Measurements from ENCODE around the gene ZNG1B. TPM values are rescaled to one million over a fixed set of nuclear protein-coding genes. Genes with fewer than 3 reads are reported as not detected.
"Not testable (repeated sequence)": the region's sequence is repeated elsewhere in the genome, so short reads cannot be mapped to it uniquely, and the experiment has no call there.

ZNG1B gene
- total RNA-seq, 4 donors from 2014 or later: 53.7 to 88.9 (median 64.8) TPM

- H3K27ac ChIP-seq; H3K4me3 ChIP-seq (replicated peaks in 1 of 3); H3K27me3 ChIP-seq; DNase-seq; H3K9me3 ChIP-seq; H3K36me3 ChIP-seq; intact Hi-C loops (cut with DNase I): not testable (repeated sequence)
- 10 to 14% methylated on average over 13 to 19 of the region's 23 CpGs for WGBS, 2 donors
- H3K4me1 ChIP-seq: peaks cover 0 to 22% of the 10 kb centered on the region in 2 donors
Observed at GRCh38 chr2:113504081-113504480, 66.6 kb downstream of the ZNG1B start.

- DNase-seq; H3K27ac ChIP-seq; H3K4me3 ChIP-seq (replicated peaks in 1 of 3); H3K27me3 ChIP-seq; intact Hi-C loops (cut with DNase I); H3K9me3 ChIP-seq; H3K36me3 ChIP-seq: not testable (repeated sequence)
- WGBS, 2 donors: 30 to 37% methylated on average over 13 to 14 of the region's 14 CpGs
- H3K4me1 ChIP-seq: peaks cover 0 to 16% of the 10 kb centered on the region in 2 donors
Observed at GRCh38 chr2:113507394-113508140, 70.1 kb downstream of the ZNG1B start.

DNA sequence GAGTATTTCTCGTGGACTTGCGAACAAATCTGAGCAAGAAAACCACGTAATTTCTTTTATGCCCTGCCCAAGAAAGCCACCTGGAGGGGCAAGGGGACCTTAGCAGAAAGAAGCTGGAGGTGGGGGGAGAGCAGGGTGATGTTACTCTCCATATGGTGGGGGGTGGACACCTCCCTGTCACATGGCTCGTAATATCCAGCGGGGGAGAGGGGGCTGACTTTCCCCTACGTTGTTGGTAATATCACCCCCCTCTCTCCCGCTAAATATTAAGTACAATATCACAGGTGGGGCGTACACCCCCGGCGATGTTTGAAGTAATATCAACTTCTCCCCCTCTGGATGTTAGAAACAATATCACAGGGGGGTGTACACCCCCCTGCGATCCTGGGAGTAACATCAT lies 70.7 kb downstream of the ZNG1B start:
- H3K4me3 ChIP-seq (replicated peaks in 1 of 3); DNase-seq; H3K9me3 ChIP-seq; intact Hi-C loops (cut with DNase I); H3K4me1 ChIP-seq; H3K27ac ChIP-seq; H3K36me3 ChIP-seq; H3K27me3 ChIP-seq: not testable (repeated sequence)
- WGBS, 2 donors: 37 to 41% methylated on average over 11 of the region's 11 CpGs

- H3K27me3 ChIP-seq; H3K4me1 ChIP-seq; DNase-seq; H3K4me3 ChIP-seq (replicated peaks in 1 of 3); H3K36me3 ChIP-seq; H3K9me3 ChIP-seq; intact Hi-C loops (cut with DNase I); H3K27ac ChIP-seq: not testable (repeated sequence)
- 81 to 82% methylated on average over 1 to 3 of the region's 3 CpGs for WGBS, 2 donors
Observed at GRCh38 chr2:113510913-113511312, 73.4 kb downstream of the ZNG1B start.

DNA sequence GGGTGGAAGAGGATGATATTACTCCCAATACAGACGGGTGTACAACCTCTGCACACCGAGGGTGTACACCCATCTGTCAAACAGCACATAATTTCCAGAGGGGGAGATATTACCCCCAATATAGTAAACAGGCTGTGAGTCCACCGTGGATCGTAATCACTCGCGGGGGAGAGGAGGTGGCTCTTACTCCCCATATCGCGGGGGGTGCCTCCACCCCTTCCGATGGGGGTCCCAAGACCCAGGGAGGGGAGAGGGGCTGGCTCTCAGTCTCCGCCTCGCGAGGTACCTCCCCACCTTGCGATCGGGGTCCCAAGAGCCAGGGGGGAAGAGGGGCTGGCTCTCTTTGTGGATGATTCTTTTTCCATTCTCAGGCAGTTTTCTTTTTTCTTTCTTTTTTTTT lies 74.4 kb downstream of the ZNG1B start:
- H3K9me3 ChIP-seq; H3K36me3 ChIP-seq; H3K4me3 ChIP-seq (replicated peaks in 1 of 3); H3K4me1 ChIP-seq; intact Hi-C loops (cut with DNase I); H3K27me3 ChIP-seq; DNase-seq; H3K27ac ChIP-seq: not testable (repeated sequence)
- 80 to 83% methylated on average over 14 of the region's 14 CpGs for WGBS, 2 donors

- H3K4me3 ChIP-seq (replicated peaks in 1 of 3); H3K27ac ChIP-seq; H3K36me3 ChIP-seq; H3K27me3 ChIP-seq; H3K4me1 ChIP-seq; H3K9me3 ChIP-seq; intact Hi-C loops (cut with DNase I): not testable (repeated sequence)
- WGBS, 2 donors: 44 to 64% methylated on average over 8 of the region's 8 CpGs
- peak in 1 of 2 donors; percentile 6 for DNase-seq
Observed at GRCh38 chr2:113515457-113515856, 78.0 kb downstream of the ZNG1B start.

DNA sequence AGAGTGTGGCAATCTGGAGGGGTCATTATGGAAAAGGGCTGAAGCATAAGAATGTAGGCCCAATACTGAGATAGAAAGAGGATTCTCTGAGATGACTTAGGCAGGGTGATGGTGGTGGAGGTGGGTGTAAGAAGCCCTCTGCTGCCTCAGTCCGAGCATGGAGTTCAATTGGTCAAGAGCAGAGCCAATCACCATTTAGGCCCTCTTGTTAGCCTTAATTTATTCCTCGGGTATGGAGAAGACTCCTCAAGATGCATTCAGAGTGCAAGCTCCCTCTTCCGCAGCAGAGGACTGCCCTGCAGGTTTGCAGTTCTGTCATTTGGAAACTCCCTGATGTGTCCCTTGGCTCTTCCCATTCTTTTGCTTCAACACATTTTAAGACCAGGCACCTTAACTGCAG lies 78.5 kb downstream of the ZNG1B start:
- whole genome bisulfite sequencing, 2 donors: 82% methylated on average over 3 of the region's 3 CpGs

GRCh38 chr2:113517025-113517424 lies 79.5 kb downstream of the ZNG1B start:
- H3K36me3 ChIP-seq; H3K4me3 ChIP-seq (replicated peaks in 1 of 3); intact Hi-C loops (cut with DNase I); H3K27me3 ChIP-seq; H3K27ac ChIP-seq; DNase-seq; H3K9me3 ChIP-seq; H3K4me1 ChIP-seq: not testable (repeated sequence)
- WGBS, 2 donors: 67 to 100% methylated on average over 1 of the region's 2 CpGs

More for the DNA sequence above, 78.5 kb downstream of the ZNG1B start:
- H3K4me3 ChIP-seq (replicated peaks in 1 of 3); H3K36me3 ChIP-seq; H3K27me3 ChIP-seq; H3K4me1 ChIP-seq; H3K27ac ChIP-seq; DNase-seq; H3K9me3 ChIP-seq; intact Hi-C loops (cut with DNase I): not testable (repeated sequence)

- DNase-seq; H3K4me3 ChIP-seq (replicated peaks in 1 of 3); H3K27me3 ChIP-seq; intact Hi-C loops (cut with DNase I); H3K9me3 ChIP-seq; H3K4me1 ChIP-seq; H3K36me3 ChIP-seq; H3K27ac ChIP-seq: not testable (repeated sequence)
- WGBS, 2 donors: 86% methylated on average over 6 of the region's 6 CpGs
Observed at GRCh38 chr2:113520837-113521236, 83.3 kb downstream of the ZNG1B start.

GRCh38 chr2:113521492-113521891 lies 84.0 kb downstream of the ZNG1B start:
- H3K27me3 ChIP-seq; H3K9me3 ChIP-seq; DNase-seq; H3K4me1 ChIP-seq; H3K27ac ChIP-seq; intact Hi-C loops (cut with DNase I); H3K4me3 ChIP-seq (replicated peaks in 1 of 3); H3K36me3 ChIP-seq: not testable (repeated sequence)
- 85 to 86% methylated on average over 5 of the region's 5 CpGs for WGBS, 2 donors

- 77 to 82% methylated on average over 1 of the region's 1 CpG for WGBS, 2 donors
- H3K36me3 ChIP-seq; H3K4me3 ChIP-seq (replicated peaks in 1 of 3); H3K27ac ChIP-seq; H3K9me3 ChIP-seq; intact Hi-C loops (cut with DNase I); H3K4me1 ChIP-seq; H3K27me3 ChIP-seq; DNase-seq: not testable (repeated sequence)
Observed at GRCh38 chr2:113524986-113525385, 87.5 kb downstream of the ZNG1B start.

DNA sequence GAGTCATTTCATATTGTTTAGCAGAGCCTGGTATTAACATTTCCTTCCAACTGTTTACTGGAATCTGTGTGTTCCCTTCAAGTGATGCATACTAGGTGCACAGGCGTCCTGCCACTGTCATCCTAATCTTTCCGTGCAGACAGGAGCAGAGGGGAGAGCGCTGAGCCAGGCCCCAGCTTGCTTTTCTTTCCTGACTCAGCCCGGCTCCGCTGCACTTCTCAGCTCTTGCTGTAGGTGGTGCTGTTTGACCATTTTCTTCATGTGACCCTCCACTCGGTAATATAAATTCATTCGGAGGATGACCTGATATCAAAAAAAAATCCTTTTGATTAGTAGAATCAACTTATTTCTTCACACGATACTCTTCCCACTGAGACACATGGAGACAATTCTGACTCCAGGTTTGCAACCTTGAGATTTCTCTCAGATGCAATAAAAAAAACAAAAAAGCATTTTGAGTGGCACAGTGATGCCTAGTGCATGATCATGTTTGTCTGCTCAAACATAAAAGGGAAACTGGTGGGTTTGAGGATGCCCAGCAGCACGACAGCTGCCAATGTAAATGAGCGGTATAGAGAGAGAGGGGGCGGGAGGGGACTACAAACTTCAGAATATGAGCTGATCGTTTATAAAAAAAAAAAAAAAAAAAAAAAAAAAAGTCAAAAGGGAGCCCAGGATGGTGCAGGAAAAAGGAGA lies 90.0 kb downstream of the ZNG1B start:
- H3K9me3 ChIP-seq; intact Hi-C loops (cut with DNase I); H3K27me3 ChIP-seq; DNase-seq; H3K4me3 ChIP-seq (replicated peaks in 1 of 3); H3K36me3 ChIP-seq; H3K27ac ChIP-seq; H3K4me1 ChIP-seq: not testable (repeated sequence)
- 9 to 17% methylated on average over 5 to 7 of the region's 12 CpGs for WGBS, 2 donors

DNA sequence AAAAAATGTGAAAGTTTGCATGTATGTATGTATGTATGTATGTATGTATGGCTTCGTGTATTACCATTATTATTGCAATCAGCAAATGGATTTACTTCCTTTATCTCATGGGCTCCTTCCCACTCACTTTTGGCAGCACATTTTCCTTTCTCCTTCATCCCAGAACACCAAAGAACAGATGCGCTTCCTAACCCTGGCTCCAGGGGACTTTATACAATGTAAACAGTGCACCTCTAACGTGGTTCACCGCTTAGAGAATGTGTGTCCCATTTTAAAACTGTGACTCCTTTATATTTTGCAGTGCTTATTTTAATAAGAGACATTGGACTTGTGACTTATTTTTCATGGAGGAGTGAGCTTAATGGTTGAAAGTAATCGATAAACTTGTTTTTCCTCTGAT lies 90.6 kb downstream of the ZNG1B start:
- H3K36me3 ChIP-seq; DNase-seq; H3K27me3 ChIP-seq; H3K9me3 ChIP-seq; H3K4me1 ChIP-seq; intact Hi-C loops (cut with DNase I); H3K27ac ChIP-seq; H3K4me3 ChIP-seq (replicated peaks in 1 of 3): not testable (repeated sequence)
- WGBS, 2 donors: 60 to 70% methylated on average over 5 of the region's 5 CpGs
